NCI-H524 treated with DMSO at 0.1 percent for 48 hours (cell line): Measurements from ENCODE around the gene TBL1Y.
"Not testable (repeated sequence)": the region's sequence is repeated elsewhere in the genome, so short reads cannot be mapped to it uniquely, and the experiment has no call there.

Experiments used
- DNase-seq: peaks from one replicate; lab custom pipeline; 2025; lab: John Stamatoyannopoulos, UW

Gene TBL1Y

GRCh38 chrY:6910372-6911252 lies at the start of gene TBL1Y:
TBL1Y (plus strand) TSS chrY:6910697; CDS start chrY:7025085, 114,388 bp downstream.
- DNase-seq: no peak

- no peak for DNase-seq
Observed at GRCh38 chrY:6894496-6894895, 16.0 kb upstream of the TBL1Y start.

DNA sequence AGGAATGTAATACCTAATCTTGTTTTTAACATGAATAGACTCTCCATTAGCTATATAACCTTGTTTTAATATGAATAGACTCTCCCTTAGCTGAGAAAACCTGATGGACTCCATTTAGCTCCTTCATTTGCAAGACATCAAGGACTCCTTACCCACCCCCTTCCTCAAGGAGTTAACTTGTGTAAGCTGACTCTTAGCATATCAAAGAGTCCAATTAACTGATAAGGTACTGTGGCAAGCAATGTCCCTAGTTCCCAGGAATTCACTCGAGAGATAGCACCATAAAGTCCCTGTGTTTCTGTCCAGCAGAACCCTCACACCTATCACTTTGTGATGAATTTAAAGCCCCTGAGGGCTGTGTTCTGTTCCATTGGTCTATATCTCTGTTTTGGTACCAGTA lies 15.3 kb upstream of the TBL1Y start:
- DNase-seq: no peak

- DNase-seq: not testable (repeated sequence)
Observed at GRCh38 chrY:6902116-6902515, 8.4 kb upstream of the TBL1Y start.

- DNase-seq: no peak
Observed at GRCh38 chrY:6907591-6907990, 2.9 kb upstream of the TBL1Y start.

GRCh38 chrY:6908021-6908420 lies 2.5 kb upstream of the TBL1Y start:
- DNase-seq: not testable (repeated sequence)

DNA sequence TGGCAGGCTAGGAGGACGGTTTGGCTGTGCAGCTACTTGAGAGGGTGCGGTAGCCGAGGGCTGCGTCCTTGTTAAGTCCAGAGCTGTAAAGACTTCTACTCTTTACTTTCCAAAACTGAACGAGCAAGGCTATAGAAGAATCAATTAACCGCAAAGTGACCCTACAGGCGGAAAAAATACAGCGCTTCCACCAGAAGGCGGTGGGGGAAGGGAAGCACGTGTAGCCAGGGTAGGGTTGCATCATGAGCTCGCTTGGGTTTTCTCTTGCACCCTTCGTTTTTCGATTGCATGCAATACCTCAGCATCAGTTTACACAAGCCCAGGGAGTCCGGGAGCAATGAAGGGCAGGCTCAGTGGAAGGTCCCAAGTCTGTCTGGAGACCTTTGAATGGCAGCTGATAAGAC lies 1.4 kb upstream of the TBL1Y start:
- DNase-seq: no peak

DNA sequence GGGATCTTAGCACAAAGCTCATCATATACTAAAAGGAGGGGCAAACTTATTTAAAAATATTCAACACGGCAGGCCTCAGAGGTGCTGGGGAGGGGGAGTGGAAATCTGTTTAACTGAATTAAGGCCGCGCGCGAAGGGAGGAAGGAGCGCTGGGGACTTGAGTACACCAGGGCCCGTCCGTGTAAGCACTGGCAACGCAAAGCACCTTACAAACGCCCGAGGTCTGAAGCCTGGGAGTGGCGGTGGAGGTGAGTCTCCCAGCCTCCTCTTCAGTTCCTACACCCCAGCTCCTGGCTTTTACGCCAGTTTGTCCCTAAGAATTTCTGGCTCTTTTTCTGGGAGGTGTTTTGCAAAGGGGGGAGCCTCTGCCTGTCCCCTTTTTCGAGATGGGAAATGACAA lies 641 bp upstream of the TBL1Y start:
- no peak for DNase-seq

GRCh38 chrY:6911253-6911881 lies 870 bp downstream of the TBL1Y start, which contains the start of gene AMELY:
AMELY (minus strand) TSS chrY:6911752; CDS start chrY:6872608, 39,144 bp downstream.
- DNase-seq: no peak

DNA sequence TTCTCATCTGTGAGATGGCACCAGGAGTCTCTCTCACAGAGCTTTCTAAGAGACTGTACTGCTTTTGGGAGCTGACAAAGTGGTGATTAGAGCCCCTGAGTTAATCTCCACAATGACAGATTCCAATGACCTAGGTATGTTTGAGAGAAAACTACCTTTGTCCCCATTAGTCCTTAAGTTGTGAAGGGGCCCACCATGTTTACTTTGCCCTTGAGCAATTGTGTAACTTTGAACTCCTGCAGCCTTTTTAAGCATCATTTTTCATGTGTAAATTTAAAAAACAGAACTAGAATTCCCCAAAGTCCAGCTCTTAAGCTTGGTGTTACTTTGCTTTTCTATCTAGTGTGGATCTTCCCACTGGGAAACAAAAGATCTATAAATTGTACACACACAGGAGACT lies 2.9 kb downstream of the TBL1Y start:
- DNase-seq: no peak

DNA sequence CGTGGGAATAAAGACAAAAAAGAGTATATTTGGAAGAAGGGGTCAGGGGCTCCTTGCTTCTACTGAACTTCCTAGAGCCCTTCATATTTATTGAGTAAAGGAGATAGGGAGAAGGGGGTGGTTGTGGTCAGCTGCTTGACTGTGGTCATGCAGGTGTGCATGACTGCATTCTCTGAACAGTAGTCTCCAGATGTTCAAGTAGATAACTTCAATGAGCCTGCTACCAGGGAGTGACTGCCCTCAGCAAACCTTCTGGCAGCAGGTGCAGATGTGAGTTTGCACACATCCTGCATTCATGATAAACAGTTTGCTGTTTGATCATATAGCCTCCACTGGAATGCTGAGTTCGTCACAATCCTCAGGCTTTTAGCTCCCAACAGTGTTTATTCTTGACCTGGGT lies 10.6 kb downstream of the TBL1Y start:
- DNase-seq: no peak

- no peak for DNase-seq
Observed at GRCh38 chrY:6928265-6928664, 17.8 kb downstream of the TBL1Y start.

DNA sequence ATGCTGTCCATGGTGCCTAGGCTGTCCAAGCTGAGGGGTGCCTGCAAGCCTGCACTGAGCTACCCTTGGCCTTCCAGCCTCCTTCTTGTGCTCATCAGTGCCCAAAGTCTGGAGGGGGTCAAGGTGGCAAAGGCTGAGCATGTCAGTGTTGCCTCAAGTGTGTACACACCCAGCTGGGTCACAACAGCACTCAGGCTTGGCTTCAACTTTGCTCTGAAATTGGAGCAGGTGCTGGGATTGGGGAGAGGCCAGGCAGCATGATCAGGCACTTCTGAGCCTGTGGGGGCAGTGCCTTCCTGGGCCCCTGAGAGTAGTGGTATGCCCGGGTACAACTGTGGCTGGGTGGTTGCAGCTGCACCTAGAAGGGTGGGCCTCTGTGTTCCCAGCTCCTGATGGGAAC lies 18.7 kb downstream of the TBL1Y start:
- no peak for DNase-seq

DNA sequence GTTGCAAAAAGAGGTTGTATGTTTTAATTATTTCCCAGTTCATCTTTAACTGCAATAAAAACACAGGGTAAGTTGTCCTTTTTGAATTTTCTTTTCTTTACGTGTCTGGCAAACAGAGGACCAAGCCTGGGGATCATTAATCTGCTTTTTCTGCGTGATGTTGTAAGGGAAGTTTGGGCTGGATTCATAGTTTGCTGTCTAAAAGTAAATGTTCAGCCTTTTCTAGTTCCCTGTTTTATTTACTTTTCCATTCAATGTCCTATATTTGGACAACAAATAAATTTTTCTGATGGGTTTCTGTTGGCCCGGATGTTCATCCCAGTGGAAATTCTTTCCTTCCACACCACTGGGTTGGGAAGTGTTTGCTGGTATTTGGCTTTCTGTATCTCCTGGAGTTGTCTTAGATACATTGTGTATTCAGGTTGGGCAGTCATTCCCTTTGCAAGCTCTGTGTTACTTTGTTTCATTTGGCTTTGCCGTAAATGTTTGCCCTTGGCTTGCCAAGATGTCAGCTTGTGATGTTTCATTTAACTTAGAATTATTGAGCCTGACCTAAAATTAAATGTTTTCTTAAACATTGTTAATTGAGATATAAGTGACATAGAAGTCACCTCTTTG lies 21.4 kb downstream of the TBL1Y start:
- no peak for DNase-seq

DNA sequence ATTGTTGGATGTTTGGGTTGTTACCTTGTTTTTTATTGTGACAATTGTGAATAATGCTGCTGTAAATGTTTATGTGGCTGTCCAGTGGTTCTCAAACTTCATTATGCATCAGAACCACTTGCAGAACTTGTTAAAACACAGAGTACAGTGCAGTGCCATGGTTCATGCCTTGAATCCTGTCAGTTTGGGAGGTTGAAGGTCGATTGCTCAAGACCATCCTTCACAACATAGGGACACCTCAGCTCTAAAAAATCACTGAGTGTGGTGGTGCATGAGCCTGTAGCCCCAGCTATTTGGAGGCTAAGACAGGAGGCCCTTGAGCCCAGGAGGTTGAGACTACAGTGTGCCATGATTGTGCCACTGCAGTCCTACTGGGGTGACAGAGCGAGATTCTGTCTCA lies 25.0 kb downstream of the TBL1Y start:
- DNase-seq: no peak

DNA sequence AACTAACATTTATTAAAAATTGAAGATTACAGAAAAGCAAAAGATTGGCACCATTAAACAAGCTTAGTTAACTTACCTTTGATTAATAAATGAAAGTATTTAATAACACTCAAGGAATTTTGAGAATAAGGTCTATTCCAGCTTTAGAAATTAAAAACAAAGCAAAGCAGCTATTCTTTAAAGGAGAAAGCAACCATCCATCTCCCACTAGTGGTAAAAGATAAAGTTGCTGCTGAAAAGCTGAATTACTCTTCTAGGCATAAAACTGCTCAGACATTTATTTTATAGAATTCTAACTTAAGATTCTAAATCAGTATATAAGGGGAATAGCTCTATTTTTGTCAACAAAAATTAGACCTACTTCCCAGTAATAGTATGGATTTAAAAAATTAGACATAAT lies 37.2 kb downstream of the TBL1Y start:
- no peak for DNase-seq

GRCh38 chrY:6948378-6948777 lies 37.9 kb downstream of the TBL1Y start:
- no peak for DNase-seq

DNA sequence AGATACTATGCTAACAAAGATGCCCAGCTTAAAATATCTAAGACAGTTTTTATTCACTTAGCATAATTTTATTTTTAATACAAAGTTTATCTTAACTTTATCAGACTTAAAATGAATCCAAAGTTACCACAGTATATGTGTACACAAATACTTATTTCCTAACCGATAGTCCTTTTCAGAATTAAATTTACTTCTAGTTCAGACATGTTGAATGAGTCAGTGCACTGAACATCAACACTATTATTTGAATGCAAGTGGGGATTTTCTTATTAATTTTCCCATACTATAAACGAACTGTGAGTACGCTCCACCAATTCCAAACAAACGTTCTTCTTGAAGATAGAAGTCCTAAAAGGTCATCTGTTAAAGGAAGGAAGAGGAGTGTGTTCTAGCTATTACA lies 39.5 kb downstream of the TBL1Y start:
- no peak for DNase-seq

- DNase-seq: no peak
Observed at GRCh38 chrY:6964732-6965131, 54.2 kb downstream of the TBL1Y start.

GRCh38 chrY:6966521-6966920 lies 56.0 kb downstream of the TBL1Y start:
- no peak for DNase-seq

GRCh38 chrY:6967736-6968135 lies 57.2 kb downstream of the TBL1Y start:
- DNase-seq: no peak

DNA sequence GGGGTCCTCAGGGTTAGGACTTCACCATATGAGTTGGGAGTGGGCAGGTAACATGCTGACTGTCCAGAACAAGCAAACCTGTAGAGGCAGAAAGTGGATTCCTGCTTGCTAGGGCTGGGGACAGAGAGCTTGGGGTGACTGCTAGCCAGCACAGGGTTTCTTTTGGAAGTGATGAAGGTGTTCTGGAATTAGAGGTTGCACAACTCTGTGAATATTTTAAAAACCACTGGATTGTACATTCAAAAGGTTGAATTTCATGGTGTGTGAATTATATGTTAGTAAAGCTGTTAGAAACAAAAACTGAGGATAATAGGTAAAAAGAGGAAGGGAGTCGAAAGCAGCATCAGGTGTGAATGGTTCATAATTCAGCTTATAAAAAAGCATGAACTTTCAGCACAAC lies 57.7 kb downstream of the TBL1Y start:
- DNase-seq: no peak

DNA sequence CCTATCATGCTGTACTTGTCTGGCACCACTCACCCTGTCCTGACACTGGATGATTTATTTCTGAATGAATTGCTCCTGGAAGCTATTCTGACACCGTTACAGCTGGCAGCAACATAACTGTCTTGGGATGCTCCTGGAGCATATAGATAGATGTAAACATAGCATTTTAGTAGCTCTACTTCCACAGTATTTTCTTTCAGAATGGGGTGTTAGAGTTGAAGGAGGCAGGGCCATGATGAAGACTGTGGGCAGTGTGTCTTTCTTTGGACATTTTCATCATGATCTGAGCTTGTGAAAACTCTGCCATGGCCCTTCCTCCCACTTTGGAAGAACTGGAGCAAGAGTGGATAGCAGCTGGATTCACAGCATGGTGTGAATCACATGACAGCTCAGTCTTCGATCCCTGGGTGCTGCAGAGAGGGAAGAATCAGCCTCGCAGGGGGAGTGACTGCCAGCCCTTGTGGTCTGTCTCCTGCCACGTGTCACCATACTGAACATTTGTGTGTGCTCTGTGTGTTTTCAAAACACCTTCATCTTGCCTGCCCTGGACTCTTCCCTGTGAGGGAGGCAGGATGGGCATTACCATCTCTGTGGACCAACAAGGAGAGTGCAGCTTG lies 61.9 kb downstream of the TBL1Y start:
- DNase-seq: no peak
